Upper lobe of left lung (tissue), 6 donors: ENCODE measurements around the gene TASOR2. TPM values are rescaled to one million over a fixed set of nuclear protein-coding genes. Genes with fewer than 3 reads are reported as not detected.

Source experiments
- ATAC-seq, 2 donors: fragments of 200-7000 bp; cut with Tn5 transposase; one replicate each; pipeline ENCODE4 v1.9.1; 2022; ENCODE audit warnings: mild to moderate bottlenecking in 2 of 2, moderate library complexity in 2 of 2; ENCODE audit not compliant: low FRiP score in 2 of 2
- DNase-seq, 2 donors: peaks; one replicate each; pipeline ENCODE4 v3.0.0-alpha.2; 2019 to 2020
- H3K27ac ChIP-seq, 4 donors: fragments of 200-600 bp; sonication (generic); one replicate each; pipeline ENCODE4 v1.5.1; 2016 to 2019
- H3K27me3 ChIP-seq, 4 donors: fragments of 200-600 bp; sonication (generic); one replicate each; pipeline ENCODE4 v1.5.1; 2017 to 2019
- H3K36me3 ChIP-seq, 4 donors: fragments of 200-600 bp; sonication (generic); one replicate each; pipeline ENCODE4 v1.5.1; 2016 to 2019
- H3K4me1 ChIP-seq, 4 donors: fragments of 200-600 bp; sonication (generic); one replicate each; pipeline ENCODE4 v1.5.1; 2018 to 2019
- H3K4me3 ChIP-seq, 4 donors: fragments of 200-600 bp; sonication (generic); one replicate each; pipeline ENCODE4 v1.5.1; 2017 to 2019; ENCODE audit warnings: mild to moderate bottlenecking in 2 of 4, moderate library complexity in 1 of 4
- H3K9me3 ChIP-seq, 4 donors: fragments of 200-600 bp; sonication (generic); one replicate each; pipeline ENCODE4 v1.5.1; 2018 to 2019
- EP300 ChIP-seq, 4 donors: sonication (generic); formaldehyde crosslinking; IDR thresholded peaks; one replicate each; pipeline ENCODE4 v1.5.1; 2017; ENCODE audit warnings: antibody characterized with exemption in 4 of 4, control low read depth in 2 of 4
- POLR2A ChIP-seq, 4 donors: fragments of 450-650 bp; IDR thresholded peaks; one replicate each; pipeline ENCODE4 v1.5.1; 2016 to 2017; ENCODE audit warnings: antibody characterized with exemption in 4 of 4, mild to moderate bottlenecking in 2 of 4
- POLR2AphosphoS5 ChIP-seq, 2 donors: sonication (generic); formaldehyde crosslinking; IDR thresholded peaks; one replicate each; pipeline ENCODE4 v1.5.1; 2017; ENCODE audit warnings: antibody characterized with exemption in 2 of 2
- WGBS, 2 donors: methylation state at CpG; one replicate each; pipeline ENCODE4 v1.1.5; 2017 to 2018; 5-methylcytosine and 5-hydroxymethylcytosine counted together
- total RNA-seq, 6 donors: library from RNA; depleted of rRNA in 4 of 6; stranded (reverse); fragments of >200 nt in 4 of 6; gene quantifications; one replicate each; pipeline versions ENCODE4 v1.1.0 to v1.2.1, GENCODE V29; 2016 to 2021
- TF ChIP-seq, protein P1 (sequence below), 6 experiments: fragments of 450-650 bp in 4 of 6; fragments of 200-600 bp in 2 of 6; sonication (generic) in 2 of 6; IDR thresholded peaks; one replicate each; pipeline ENCODE4 v1.5.1; 2016 to 2019; ENCODE audit warnings: antibody characterized with exemption in 6 of 6
- donor health status: DM: no; HTN: no; CAD: no; lungs with moderate emphysema.
- donor health status: DM: no; HTN: yes; CAD: no; lungs with severe emphysema.

TASOR2 gene
- total RNA-seq, 6 donors from 2014 or later: 26.2 to 124 (median 65.3) TPM

DNA sequence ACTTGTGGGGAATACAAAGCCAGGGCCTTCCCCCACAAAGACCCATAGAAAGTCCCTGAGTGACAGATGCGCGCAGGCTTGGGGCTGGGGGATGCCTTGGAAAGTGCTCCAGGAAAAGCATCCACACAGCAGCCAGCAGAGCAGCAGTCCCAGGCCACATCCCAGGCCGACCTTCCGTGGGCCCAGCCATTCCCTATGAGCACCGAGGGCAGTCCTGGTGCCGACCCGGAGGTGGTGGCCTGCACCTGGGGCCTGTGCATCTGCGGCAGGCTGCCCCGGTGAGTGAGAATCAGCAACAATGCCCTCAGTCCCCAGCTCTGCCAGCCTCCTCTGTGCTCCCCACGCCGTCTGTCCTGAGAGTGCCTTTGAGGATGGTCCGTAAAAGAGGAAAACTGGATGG lies 44.6 kb upstream of the TASOR2 start:
- H3K27me3 ChIP-seq: no peaks in the 10 kb centered on the region
- H3K27ac ChIP-seq: no peak overlapping the region
- 91 to 100% methylated on average over 4 to 12 of the region's 12 CpGs for WGBS, 2 donors
- H3K36me3 ChIP-seq: peaks cover 11 to 54% (median 36%) of the 10 kb centered on the region in 4 donors
- H3K4me3 ChIP-seq: no peak overlapping the region
- DNase-seq: no peak
- no peaks in the 10 kb centered on the region for H3K4me1 ChIP-seq
- TF ChIP-seq, protein P1, sequence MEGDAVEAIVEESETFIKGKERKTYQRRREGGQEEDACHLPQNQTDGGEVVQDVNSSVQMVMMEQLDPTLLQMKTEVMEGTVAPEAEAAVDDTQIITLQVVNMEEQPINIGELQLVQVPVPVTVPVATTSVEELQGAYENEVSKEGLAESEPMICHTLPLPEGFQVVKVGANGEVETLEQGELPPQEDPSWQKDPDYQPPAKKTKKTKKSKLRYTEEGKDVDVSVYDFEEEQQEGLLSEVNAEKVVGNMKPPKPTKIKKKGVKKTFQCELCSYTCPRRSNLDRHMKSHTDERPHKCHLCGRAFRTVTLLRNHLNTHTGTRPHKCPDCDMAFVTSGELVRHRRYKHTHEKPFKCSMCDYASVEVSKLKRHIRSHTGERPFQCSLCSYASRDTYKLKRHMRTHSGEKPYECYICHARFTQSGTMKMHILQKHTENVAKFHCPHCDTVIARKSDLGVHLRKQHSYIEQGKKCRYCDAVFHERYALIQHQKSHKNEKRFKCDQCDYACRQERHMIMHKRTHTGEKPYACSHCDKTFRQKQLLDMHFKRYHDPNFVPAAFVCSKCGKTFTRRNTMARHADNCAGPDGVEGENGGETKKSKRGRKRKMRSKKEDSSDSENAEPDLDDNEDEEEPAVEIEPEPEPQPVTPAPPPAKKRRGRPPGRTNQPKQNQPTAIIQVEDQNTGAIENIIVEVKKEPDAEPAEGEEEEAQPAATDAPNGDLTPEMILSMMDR (IDR thresholded peaks at IDR 0.05): no peak
- no peak for TF ChIP-seq POLR2AphosphoS5 (IDR thresholded peaks at IDR 0.05)
- TF ChIP-seq POLR2A (IDR thresholded peaks at IDR 0.05): no peak
- no peak for TF ChIP-seq EP300 (IDR thresholded peaks at IDR 0.05)
- ATAC-seq: no peak
- H3K9me3 ChIP-seq: no peaks in the 10 kb centered on the region

DNA sequence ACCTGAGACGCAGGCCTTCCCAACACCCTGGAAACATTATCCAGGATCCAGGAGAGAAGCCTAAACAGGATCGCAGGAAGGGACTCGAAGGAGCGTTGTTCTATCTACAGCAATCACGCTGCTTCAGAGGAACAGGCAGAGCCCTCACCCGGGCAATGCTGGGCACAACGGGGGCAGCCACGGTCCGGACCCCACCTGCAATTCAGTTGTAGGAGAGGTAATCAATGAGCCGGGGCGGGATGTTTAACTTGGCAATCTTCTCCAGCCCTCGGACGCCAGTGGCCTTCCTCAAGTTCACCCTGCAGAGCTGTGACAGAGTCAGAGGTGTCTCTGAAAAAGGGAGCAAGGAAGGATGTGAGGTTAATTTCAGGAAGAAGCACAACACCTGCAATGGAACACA lies 44.1 kb upstream of the TASOR2 start:
- Histone ChIP-seq H3K36me3 (peaks cover 11 to 54% (median 36%) of the 10 kb centered on the region in 4 donors), H3K27ac (no peak overlapping the region), H3K4me3 (no peak overlapping the region), H3K9me3 (no peaks in the 10 kb centered on the region), H3K27me3 (no peaks in the 10 kb centered on the region), H3K4me1 (no peaks in the 10 kb centered on the region)
- TF ChIP-seq, protein P1 (IDR thresholded peaks at IDR 0.05): no peak
- TF ChIP-seq EP300 (IDR thresholded peaks at IDR 0.05) (no peak), POLR2A (IDR thresholded peaks at IDR 0.05) (no peak), POLR2AphosphoS5 (IDR thresholded peaks at IDR 0.05) (no peak)
- no peak for DNase-seq
- no peak for ATAC-seq
- WGBS, 2 donors: 96% methylated on average over 12 to 13 of the region's 13 CpGs

DNA sequence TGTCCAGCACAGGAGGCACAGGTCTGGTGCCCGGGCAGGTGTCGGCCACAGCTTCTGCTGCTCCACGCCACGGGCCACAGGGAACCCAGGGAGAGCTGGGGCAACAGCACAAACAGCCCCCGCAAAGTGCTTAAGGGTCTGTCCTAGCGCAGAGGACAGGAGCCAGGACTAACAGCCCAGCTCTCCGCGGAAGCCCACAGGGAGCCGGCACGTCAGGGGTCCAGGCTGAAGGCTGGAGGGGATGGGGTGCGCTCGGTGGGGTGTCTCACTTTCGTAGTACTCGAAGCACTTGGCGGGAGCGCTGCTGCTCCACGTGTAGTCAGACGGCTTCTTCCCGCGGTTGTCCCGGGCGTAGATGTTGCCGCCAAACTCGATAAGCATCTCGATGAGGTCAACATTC lies 43.1 kb upstream of the TASOR2 start:
- Histone ChIP-seq H3K27me3 (no peaks in the 10 kb centered on the region), H3K27ac (no peak overlapping the region), H3K4me1 (no peaks in the 10 kb centered on the region), H3K9me3 (no peaks in the 10 kb centered on the region), H3K36me3 (peaks cover 11 to 60% (median 36%) of the 10 kb centered on the region in 4 donors), H3K4me3 (no peak overlapping the region)
- no peak for TF ChIP-seq POLR2AphosphoS5 (IDR thresholded peaks at IDR 0.05)
- TF ChIP-seq, protein P1 (IDR thresholded peaks at IDR 0.05): no peak
- TF ChIP-seq POLR2A (IDR thresholded peaks at IDR 0.05): no peak
- no peak for TF ChIP-seq EP300 (IDR thresholded peaks at IDR 0.05)
- 84 to 91% methylated on average over 15 to 24 of the region's 25 CpGs for WGBS, 2 donors
- no peak for DNase-seq
- no peak for ATAC-seq

DNA sequence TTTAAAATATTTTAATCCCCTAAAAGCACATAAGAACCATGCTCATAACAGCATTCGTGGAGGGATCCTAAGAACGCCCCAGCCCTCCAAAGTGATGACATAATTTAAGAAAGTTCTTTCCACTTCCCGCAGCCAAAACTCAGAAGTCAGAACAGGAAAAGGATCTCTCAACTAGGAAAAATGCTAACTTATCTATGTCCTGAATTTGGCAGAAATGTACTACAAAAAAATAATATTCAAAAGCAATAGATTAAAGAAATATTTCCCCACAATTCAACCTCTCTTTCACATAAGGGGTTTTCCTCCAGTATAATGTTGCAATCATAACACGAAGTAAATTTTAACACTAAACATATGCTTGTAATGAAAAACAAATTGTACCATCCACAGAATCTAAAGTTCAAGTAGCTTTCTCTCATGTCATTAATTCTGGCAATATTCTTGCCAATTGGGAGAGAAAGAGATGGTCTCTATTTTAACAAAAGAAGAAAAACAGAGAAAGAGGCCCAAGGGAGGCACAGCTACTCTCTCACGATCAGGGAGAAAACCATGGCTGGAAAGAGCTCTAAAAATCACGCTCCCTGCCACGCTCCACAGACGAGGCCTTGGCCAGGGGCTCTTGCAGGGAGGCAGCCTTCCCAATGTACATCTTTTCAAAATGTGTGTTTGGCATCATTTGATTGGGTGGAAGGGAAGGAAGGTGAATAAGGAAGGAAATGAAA lies 41.1 kb upstream of the TASOR2 start:
- DNase-seq (no peak), ATAC-seq (peak in 1 of 2 donors; percentile 67)
- Histone ChIP-seq H3K4me3 (no peak overlapping the region), H3K27me3 (no peaks in the 10 kb centered on the region), H3K36me3 (peaks cover 11 to 69% (median 37%) of the 10 kb centered on the region in 4 donors), H3K9me3 (no peaks in the 10 kb centered on the region), H3K27ac (peak overlapping the region in 1 of 4 donors; percentile 39), H3K4me1 (no peaks in the 10 kb centered on the region)
- 78 to 82% methylated on average over 8 of the region's 8 CpGs for WGBS, 2 donors
- TF ChIP-seq POLR2A (IDR thresholded peaks at IDR 0.05): no peak
- TF ChIP-seq, protein P1 (IDR thresholded peaks at IDR 0.05): no peak
- no peak for TF ChIP-seq EP300 (IDR thresholded peaks at IDR 0.05)
- TF ChIP-seq POLR2AphosphoS5 (IDR thresholded peaks at IDR 0.05): no peak

DNA sequence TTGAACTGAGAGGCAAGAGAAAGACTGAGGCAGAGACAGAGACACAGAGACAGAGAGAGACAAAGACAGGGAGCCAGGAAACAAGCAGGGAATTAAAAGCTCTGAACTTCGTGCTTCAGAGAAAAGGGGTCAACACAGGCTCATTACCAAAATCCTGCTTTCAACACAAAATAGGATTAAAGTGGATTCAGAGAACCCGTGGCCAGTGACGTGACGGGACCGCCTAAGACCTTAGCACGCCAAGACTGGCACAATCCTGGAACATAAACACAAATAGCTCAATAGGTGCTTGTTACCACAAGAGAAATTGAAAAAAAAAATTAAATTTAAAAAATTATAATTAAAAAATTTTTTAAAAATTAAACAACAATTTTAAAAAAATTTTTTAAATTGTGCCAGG lies 39.7 kb upstream of the TASOR2 start:
- Histone ChIP-seq H3K4me3 (no peak overlapping the region), H3K36me3 (peaks cover 11 to 62% (median 26%) of the 10 kb centered on the region in 4 donors), H3K9me3 (no peaks in the 10 kb centered on the region), H3K4me1 (no peaks in the 10 kb centered on the region), H3K27me3 (no peaks in the 10 kb centered on the region), H3K27ac (no peak overlapping the region)
- TF ChIP-seq, protein P1 (IDR thresholded peaks at IDR 0.05): no peak
- TF ChIP-seq EP300 (IDR thresholded peaks at IDR 0.05) (no peak), POLR2A (IDR thresholded peaks at IDR 0.05) (no peak), POLR2AphosphoS5 (IDR thresholded peaks at IDR 0.05) (no peak)
- WGBS, 2 donors: 93 to 97% methylated on average over 6 of the region's 6 CpGs
- DNase-seq (no peak), ATAC-seq (no peak)
